HG02852 (cell line): ENCODE data around the gene BLOC1S3.

ENCODE experiments used
- ATAC-seq: cut with Tn5 transposase; IDR thresholded peaks from one replicate; pipeline ENCODE4 v1.9.1; 2021; ENCODE audit warnings: mild to moderate bottlenecking, moderate library complexity; ENCODE audit not compliant: unreplicated experiment

Gene BLOC1S3

DNA sequence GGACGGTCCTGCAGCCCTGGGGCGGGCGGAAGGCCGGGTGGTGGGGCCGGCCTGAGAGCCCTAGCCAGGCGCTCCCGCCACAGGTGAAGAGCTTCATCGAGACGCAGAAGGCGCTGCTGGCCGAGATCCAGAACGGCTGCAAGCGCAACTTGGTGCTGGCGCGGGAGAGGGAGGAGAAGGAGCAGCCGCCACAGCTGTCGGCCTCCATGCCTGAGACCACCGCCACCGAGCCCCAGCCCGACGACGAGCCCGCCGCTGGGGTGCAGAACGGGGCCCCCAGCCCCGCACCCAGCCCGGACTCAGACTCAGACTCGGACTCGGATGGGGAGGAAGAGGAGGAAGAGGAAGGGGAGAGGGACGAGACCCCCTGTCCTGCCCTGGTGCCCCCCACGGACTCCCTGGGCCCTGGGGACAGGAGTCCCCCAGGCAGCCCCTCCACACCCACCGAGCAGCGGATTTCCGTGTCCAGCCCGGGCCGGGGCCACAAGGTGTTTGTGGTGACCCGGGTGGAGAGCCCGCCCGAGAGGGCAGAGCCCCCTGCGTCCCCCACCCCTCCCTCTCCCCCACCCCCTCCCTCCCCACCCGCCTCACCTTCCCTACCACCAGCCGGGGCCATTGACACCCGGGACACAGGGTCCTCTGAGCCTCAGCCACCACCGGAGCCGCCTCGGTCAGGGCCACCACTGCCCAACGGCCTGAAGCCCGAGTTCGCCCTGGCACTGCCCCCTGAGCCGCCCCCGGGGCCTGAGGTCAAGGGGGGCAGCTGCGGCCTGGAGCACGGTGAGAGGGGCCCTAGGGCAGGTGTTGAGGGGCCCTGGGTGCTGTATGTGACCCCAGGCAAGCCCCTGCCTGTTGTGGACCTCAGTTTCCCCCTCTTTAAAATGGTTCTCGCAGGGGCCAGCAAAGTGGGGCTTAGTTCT, 33.1 kb upstream of the BLOC1S3 start:
- no peak for ATAC-seq

DNA sequence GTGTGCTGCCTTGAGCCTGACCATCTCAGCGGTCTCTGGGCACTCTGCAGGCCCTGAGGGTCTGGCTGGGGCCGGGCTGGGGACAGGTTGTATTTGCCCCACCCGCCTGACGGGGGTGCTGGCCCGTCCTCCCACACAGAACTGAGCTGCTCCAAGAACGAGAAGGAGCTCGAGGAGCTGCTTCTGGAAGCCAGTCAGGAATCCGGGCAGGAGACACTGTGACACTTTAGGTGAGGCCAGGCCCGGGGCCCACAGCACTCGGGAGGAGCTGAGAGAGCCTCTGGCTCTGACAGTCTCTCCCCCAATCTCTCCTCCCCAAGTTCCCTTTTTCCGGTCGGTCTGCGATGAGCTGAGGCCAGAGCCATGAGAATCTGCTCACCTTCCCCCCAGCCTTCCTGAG, 32.3 kb upstream of the BLOC1S3 start:
- ATAC-seq: no peak

DNA sequence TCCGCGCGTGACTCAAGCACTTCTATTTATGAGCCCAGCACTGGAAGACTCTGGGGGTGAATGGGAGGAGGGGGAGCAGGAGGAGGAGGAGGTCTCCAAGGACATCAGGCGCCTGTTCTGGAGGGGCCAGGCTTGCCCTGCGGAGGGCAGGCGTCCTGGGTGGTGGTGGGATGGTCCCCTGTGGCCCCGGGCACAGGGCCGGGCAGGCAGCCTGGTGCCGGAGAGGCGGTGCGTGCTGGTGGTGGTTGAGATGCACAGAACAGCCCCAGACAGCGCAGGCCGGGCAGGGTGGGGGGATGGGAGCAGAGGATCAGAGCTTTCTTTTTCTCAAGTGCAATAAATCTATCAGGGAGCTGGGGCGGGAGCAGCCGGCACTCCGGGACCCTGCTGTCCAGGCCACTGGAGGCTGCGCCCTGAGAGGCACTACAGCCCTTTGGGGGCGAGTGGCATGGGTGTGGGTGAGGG, 31.8 kb upstream of the BLOC1S3 start:
- ATAC-seq: no peak

DNA sequence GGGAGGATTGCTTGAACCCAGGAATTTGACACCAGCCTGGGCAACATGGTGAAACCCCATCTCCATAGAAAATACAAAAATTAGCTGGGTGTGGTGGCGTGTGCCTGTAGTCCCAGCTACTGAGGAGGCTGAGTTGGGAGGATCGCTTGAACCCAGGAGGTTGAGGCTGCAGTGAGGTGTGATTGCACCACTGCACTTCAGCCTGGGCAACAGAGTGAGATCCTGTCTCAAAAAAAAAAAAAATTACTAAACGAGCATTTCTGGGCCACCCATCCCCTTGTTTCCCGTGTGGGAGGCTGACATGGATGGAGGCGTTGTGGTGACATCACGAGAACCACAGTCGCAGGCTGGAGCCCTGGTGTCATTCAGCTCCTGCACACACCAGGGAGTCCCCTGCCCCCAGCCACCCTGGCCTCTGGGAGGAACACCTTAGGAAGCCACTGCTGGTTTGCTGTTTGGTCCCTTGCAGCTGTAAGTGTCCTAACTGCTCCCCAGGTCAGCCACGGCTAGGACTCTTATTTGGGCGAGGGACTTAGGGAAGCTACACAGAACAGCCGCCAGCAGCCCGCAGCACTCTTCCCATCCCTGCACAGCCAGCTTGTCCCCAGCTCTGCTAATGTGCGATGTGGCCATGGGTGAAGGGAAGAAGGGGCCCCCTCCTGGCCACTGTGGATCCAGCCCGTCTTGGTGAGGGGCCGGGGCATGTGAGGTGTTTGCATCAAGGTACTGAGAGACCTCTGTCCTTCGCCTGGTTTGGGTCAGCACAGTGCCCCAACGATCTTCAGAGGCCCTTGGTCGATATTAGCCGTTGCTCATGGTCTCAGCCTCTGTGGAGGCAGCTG, 30.5 kb upstream of the BLOC1S3 start:
- ATAC-seq: no peak

DNA sequence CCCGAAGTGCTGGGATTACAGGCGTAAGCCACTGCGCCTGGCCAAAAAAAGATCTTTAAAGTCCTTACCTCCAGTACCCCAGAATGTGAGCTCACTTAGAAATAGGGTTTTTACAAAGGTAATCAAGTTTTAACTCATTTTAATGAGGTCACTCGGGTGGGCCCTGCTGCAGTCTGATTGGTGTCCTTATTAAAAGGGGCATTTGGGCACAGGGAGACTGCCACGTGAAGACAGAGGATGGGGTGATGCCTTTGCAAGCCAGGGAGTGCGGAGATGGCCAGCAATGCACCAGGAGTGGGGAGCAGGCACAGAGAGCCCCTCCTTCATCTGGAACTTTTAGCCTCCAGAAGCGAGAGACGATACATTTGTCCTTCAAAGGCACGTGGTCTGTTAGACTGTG, 29.5 kb upstream of the BLOC1S3 start:
- no peak for ATAC-seq

DNA sequence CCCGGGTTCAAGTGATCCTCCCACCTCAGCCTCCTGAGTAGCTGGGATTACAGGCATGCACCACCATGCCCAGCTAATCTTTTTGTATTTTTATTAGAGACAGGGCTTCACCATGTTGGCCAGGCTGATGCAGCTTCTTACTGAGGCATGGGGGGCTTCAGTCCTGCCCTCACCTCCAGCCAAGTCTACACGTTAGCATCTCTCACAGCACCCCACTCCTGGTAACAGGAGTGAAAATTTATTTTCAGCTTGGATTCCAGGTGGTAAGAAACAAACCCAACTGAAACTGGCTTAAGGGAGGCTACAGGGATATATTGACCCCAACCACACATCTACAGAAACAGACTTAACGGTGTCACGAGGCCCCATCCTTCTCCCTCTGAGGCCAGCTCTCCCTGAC, 28.4 kb upstream of the BLOC1S3 start:
- no peak for ATAC-seq

DNA sequence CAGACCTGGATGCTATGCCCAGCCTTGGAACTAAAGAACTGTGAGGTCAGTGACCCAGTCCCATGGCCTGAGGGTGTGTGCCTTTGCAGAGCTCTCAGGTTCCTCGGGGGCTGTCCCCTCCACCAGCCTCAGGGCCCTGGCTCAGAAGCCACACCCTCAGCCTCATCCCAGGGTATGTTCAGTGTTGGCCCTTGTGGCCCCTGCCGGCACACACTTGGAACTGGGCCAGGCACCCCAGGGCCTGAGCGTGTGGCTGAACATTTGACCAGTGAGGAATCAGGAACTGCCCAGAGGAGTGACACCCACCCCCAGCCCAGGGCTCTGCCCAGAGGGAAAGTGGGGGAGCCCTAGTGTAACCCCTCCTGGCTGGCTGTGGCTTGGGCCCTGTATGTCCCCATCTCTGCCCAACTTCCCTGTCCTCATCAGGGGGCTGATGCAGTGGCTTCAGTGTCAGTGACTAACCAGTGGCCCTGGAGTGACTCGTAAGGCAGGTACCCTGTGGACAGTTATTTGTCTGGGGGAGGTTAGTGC, 27.8 kb upstream of the BLOC1S3 start:
- ATAC-seq: no peak

DNA sequence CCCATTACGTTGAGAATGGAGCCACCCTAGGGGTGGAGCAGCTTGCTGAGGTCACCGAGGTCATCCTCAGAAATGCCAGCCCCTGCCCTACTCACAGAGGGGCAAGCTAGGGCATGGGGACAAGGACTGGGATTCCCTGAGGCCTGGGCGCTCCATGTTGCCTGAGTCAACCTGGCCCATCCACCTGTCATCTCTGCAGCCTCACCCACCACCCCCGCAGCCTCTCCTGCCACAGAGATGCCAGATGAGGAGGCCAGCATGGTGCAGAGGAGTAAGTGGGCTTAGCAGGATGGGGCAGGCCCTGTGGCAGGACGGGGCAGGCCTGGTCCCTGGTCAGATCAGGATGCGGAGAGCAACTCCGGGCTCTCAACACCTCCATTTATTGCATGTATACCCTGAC, 27.3 kb upstream of the BLOC1S3 start:
- ATAC-seq: no peak

DNA sequence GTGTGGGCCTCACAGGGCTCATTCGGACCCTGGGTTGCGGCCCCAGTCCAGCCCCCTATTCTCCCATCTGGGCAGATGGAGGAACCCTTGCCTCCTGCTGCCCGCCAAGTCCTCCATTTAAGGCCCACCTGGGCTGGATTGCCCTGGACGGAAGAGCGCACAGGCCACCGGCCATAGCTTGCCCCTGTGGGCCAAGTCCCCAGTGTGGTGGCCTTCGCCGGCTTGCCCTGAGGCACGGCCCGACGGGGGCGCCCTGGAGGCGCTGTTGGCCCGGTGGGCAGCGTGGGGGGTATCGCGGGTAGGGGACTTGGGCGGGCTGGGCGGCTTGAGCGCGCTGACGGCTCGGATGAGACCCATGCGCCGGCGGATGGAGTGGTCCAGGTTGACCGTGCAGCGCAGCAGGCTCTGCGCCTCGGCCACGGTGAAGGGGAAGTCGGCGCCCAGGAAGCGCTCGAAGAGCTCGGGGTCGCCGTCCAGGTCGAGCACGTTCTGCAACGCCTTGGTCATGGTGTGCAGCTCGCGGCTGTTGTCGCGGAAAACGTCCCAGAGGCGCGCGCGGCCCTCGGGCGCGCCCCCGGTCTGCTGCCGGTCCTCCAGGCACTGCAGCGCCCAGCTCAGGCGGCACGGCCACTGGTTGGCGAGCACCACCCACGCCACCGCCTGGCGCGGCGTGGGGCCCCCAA, 26.6 kb upstream of the BLOC1S3 start:
- no peak for ATAC-seq

DNA sequence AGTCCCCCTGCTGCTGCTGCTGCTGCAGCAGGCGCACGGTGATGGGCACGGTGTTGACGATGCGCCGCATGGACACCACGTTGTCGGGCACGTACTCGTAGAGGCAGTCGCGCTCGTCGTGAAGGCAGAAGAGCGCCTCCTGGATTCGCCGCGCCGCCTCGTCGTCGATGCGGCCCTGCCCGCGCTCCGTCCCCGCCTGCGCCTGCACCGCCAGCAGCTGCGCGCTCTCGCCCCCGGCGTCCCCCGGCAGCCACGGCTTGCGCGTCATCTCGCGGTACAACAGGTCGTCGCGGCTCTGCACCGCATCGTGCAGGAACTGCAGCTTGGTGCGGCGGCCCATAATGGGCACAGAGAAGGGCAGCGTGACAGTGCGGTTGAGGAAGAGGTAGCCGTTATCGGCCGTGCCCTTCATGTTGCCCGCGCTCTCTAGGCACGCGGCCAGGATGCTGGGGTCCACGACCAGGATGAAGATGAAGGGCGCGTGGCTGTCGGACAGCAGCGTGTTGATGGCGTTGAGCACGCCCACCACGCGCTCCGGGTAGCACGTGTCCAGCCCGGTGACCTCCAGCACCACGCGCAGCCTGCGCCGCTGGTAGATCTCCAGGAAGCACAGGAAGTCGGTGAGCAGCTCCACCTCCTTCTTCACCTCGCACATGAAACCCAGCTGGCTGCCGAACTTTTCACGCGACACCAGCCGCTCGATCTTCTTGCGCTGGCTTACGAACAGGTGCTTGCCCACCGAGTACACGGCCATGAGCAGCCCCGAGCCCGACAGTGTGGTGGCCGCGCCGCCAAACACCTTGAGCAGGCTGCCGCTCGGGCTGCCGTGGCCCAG, 25.9 kb upstream of the BLOC1S3 start:
- ATAC-seq: no peak

DNA sequence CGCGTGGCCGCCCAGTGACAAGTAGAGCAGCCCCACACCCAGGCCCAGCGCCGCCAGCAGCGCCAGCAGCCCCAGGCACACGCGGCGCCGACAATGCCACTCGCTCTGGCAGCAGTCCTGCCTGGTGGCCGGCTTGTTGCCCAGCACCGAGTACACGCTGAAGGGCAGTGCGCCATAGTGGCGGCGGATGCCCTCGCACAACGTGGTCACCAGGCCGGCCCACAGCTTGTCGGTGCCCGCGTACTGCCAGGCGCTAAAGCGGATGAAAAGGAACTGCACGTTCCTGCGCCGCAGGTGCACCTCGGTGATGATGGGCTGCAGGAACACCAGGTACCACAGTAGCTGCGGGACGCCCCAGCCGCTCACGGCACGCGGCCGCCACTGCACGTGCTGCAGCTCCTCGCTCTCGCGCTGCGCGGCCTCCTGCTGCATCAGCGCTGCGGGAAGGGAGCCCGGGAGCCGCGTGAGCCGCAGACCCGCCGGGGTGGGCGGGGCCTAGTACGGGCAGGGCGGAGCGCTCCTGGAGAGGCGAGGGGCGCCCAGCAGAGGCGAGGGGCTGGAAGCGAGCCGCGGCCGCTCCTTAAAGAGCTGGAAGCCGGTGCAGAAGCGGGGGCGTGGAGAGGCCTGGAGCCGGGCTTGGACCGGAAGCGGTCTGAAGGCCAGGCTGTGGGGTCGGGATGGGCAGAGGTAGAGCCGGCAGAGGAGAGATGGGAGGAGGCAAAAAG, 25.1 kb upstream of the BLOC1S3 start:
- ATAC-seq: no peak

DNA sequence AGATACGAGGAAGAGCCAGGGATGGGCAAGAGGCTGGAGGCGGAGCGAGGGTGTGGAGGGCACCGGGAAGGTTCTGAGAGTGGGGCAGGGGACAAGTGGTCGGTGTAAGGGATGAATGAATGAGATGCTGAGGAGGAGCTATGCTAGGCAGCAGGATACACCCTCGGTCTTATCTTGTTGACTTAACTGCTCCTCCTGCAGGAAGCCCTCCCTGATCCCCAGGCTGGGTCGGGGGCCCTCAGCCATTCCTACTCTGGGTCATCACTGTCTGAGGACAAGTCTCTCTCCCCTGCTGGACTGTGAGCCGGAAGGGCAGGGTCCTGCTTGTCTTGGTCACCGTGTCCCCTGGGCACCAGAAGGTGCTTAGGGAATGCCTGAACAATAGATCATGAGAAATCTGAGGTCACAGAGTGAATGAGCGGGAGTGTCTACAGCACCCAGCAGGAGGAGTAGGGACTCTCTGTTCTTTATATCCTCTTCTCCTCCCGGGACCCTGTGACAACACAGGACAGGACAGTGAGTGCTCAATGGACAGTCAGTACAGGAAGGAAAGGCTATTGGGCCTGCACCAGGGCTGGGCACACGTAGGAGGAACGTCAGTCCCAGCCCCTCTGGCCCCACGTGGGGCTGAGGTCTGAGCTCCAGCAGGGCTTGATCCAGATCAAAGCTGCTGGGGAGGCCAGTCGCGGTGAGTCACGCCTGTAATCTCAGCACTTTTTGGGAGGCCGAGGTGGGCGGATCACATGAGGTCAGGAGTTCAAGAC, 24.3 kb upstream of the BLOC1S3 start:
- ATAC-seq: no peak

DNA sequence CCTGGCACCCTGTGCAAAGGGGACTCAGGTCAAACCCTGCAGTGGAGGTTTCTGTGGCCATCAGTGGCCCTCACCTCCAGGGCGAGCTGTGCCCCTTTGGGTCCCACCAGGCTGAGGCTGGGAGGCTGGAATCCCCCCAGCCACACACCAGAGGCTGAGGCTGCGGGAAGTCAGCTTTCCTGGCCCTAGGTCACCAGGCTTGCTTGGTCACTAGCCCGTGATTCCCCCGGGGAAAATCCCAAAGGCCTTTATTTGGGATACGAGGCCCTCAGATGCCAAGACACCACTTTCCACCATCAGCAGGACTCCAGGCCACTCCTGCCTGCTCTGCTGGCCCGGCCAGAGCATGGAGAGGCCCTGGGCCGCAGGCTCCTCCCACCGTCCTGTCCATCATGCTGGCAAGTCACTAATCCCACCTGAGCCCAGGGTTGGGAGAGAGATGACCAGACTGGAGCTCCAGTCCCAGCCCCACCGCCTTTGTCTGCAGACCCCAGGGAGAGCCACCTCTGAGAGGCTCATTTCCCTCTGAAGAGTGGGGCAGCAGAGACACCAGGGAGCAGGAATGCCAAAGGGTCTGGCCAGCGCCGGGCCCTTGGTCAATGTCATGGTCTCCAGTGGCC, 22.5 kb upstream of the BLOC1S3 start:
- ATAC-seq: no peak

DNA sequence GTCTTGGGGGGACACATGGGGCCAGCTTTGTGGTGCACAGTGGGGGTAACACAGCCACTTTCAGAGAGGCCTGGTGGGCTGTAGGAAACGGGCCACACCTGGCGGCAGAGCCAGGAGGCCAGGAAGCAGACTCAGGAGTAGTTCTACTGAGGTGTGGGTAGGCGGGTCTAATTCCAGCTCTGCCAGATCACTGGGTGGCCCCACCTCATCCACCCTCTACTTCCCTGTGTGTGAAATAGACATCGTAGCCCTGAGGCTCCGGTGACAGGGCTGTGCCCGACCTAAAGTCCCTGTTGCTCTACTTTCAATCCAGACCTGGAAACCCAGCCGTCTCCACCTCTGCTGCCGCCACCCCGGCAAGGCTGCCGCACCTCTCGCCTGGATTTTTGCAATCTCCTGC, 21.8 kb upstream of the BLOC1S3 start:
- ATAC-seq: no peak

DNA sequence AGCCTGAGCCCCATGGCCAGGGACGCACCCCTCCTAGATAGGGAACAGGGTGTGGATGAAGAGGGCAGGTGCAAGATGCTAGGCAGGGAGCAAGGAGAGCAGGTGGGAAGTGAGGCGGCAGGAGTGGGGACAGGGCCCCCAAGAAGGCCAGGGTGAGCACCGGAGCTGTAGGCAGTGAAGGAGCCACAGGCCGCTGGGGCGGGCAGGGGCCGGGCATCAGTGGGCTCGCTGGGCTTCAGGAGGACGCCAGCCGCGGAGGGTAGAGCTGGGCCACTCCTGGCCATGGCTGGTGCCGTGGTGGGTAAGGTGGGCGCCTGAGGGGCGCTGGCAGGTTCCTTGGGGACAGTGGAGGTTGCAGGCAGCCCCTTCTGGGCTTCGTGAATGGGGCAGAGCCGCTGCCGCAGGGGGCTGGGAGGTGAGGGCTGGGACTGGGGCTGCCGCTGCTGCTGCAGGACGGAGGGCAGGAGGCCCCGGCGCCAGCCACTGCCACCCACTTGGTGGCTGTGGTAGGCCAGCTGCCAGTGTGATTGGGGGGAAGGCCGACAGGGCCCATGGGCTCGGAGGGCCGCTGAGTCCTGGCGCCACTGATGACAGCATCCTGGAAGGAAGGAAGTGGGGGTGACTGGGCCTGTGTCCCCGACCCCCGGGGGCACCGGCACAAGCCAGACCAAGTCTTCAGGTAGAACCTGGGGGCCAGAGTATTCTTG, 19.9 kb upstream of the BLOC1S3 start:
- no peak for ATAC-seq

DNA sequence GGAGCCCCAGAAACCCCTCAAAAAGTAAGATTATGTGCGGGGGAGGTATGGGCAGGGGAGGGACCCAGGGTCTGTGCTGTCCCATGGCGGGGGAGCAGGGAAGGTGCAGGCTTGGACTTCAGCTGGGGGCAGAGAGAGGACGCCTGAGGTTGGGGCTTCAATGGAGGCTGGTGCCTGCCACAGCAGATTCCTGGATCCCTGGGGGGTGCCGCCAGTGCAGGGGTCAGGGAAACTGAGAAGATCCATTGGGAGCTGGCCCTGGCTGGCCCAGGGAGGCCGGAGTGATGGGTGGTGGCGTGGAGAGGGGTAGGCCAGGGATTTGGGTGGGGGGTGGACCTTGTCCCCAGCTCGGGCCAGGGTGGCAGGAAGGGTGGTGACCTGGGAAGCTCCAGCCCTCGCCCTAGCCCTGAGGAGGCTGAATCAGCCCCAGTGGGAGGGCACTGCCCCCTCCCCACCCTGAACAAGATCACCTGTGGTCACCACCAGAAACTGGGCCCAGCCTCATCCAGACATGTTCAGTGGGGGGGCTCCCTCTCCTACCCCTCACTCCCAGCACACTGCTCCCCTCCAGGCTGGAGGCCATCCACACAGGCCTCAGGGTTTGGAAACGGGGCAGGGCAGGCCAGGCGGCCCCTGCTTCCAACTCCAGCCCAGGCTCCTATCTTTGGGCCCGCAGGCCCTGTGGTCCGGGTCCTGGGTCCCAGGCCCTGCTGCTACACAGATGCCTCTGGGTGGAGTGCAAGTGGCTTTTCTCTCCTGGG, 19.2 kb upstream of the BLOC1S3 start:
- no peak for ATAC-seq

DNA sequence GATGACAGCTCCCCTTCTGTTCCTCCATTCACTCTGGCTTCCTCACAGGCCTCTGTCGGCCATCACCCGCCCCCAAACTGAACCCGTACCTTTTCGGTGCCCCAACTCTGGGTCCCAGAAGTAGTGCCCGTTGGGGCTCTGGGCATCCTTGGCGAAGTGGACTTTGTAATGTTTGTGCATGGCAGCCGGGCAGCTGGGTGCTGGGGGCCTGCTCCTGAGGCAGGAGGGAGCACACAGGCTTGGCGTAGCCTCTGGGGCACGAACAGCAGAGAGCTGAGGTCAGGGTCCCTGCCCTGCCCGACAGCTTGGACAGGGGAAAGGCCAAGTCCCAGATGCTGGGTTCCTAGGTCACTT, 18.6 kb upstream of the BLOC1S3 start:
- no peak for ATAC-seq
